Measurements from ENCODE around the gene PTTG1IP. TPM values are rescaled to one million over a fixed set of nuclear protein-coding genes. Genes with fewer than 3 reads are reported as not detected.

PTTG1IP gene
- total RNA-seq, 2 experiments from 2014 or later, result 34.8 to 44.3 TPM

DNA sequence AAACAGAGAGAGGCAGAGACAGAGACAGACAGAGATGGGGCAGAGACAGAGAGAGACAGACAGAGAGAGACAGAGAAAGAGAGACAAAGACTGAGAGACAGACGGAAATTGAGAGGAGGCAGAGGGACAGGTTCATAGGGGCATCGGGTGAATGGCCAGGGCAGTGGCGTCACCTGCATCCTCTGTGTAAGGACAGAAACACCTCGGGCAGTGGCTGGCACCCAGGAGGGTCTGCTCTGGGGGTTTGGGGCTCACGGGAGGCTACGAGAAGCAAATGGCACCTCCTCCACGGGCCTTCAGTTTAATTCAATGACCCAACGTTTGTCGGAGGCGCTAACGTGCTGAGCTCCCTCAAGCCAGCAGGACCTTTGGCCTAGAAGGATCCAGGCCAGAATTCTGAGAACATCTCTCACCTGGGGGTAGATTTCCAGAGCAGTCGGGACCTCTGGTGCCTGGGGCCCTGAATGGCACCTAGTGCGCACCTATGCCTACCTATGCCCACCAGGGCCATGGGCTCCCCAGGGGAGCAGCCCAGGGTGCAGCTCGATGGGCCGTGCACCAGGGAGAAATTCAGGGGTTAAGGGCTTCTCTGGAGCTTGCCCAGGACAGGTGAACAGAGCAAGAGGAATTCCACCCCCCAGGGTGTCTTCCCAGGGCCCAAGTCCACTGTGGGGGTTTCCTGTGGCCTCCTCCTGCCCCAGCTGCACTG, 20.6 kb upstream of the PTTG1IP start:
- ATAC-seq, result no peak
- H3K9me3 Mint-ChIP-seq (ENCODE audit: low read depth), result no peaks in the 10 kb centered on the region
- peak overlapping the region; percentile 17 for H3K27ac Mint-ChIP-seq
- no peaks in the 10 kb centered on the region for H3K27me3 Mint-ChIP-seq
- no peak overlapping the region for H3K4me3 Mint-ChIP-seq
- ChIA-PET POLR2A (interaction anchor here (1.0 kb wide), 1 partner anchor 25 kb away, joined by 3 read pairs; no protein-coding TSS in a partner anchor), CTCF (interaction anchor here (0.8 to 2.8 kb wide), 12 partner anchors 10 to 236 kb away, joined by 3 to 16 read pairs (median 4); no protein-coding TSS in a partner anchor)
- peaks cover 5% of the 10 kb centered on the region for H3K4me1 Mint-ChIP-seq
- DNase-seq, result no peak
- peaks cover 29% of the 10 kb centered on the region for H3K36me3 Mint-ChIP-seq (ENCODE audit: low read depth)
- intact Hi-C loops (cut with DNase I, micrococcal nuclease), result loop anchor here (2.0 to 5.0 kb wide), 3 partner anchors 17 to 382 kb away; no protein-coding TSS in a partner anchor

GRCh38 chr21:44893278-44893556, 19.7 kb upstream of the PTTG1IP start:
- ATAC-seq (peak; percentile 9), DNase-seq (no peak)
- peaks cover 5% of the 10 kb centered on the region for H3K4me1 Mint-ChIP-seq
- CTCF ChIA-PET, result interaction anchor here (0.7 to 2.8 kb wide), 13 partner anchors 10 to 237 kb away, joined by 3 to 16 read pairs (median 5); partner anchors contain the start of gene UBE2G2
- no peaks in the 10 kb centered on the region for H3K9me3 Mint-ChIP-seq (ENCODE audit: low read depth)
- H3K27ac Mint-ChIP-seq, result no peak overlapping the region
- no peak overlapping the region for H3K4me3 Mint-ChIP-seq
- POLR2A ChIA-PET, result no interaction called here
- intact Hi-C loops (cut with DNase I, micrococcal nuclease), result loop anchor here (2.0 to 5.0 kb wide), 3 partner anchors 18 to 381 kb away; no protein-coding TSS in a partner anchor
- H3K27me3 Mint-ChIP-seq, result no peaks in the 10 kb centered on the region
- peaks cover 25% of the 10 kb centered on the region for H3K36me3 Mint-ChIP-seq (ENCODE audit: low read depth)

DNA sequence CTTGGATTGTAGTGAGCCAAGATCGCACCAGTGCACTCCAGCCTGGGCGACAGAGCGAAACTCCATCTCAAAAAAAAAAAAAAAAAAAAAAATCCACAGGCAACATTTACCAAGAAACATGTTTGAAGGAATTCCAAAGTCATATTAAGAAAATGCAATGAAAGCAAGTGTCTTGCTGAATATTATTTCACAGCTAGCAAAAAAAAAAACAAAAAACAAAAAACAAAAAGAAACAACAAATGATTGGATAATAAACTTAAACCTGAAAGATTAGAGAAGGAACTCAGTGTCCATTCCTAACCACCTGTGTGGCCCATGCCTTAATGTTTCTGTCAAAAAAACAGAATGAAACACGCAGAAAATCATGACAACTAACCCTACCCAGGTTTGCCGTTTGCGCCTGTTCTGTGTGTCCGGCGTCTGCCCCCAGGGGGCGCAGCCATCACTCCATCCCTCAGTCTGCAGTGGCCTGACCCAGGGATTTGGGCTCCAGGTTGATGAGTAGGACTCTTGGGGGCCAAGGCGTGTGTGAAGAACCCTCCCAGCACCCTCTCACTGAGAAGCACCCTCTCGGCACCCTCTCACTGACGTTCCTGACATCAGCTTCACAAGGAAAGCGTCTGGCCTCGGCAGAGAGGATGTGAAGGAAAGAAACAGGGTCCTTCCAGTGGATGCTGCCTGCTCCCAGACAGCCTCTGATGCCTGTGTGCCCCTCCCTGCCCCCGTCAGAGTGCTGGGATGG, 19.2 kb upstream of the PTTG1IP start:
- Mint-ChIP-seq H3K36me3 (ENCODE audit: low read depth) (peaks cover 24% of the 10 kb centered on the region), H3K27me3 (no peaks in the 10 kb centered on the region), H3K4me1 (peaks cover 5% of the 10 kb centered on the region), H3K9me3 (ENCODE audit: low read depth) (no peaks in the 10 kb centered on the region), H3K27ac (no peak overlapping the region), H3K4me3 (no peak overlapping the region)
- ChIA-PET POLR2A (no interaction called here), CTCF (interaction anchor here (0.6 to 2.8 kb wide), 16 partner anchors 9 to 372 kb away, joined by 3 to 16 read pairs (median 4); partner anchors contain the start of gene UBE2G2)
- peak; percentile 87 for DNase-seq
- peak; percentile 85 for ATAC-seq
- intact Hi-C loops (cut with DNase I, micrococcal nuclease), result loop anchor here (1.0 to 5.0 kb wide), 5 partner anchors 18 to 380 kb away; no protein-coding TSS in a partner anchor

DNA sequence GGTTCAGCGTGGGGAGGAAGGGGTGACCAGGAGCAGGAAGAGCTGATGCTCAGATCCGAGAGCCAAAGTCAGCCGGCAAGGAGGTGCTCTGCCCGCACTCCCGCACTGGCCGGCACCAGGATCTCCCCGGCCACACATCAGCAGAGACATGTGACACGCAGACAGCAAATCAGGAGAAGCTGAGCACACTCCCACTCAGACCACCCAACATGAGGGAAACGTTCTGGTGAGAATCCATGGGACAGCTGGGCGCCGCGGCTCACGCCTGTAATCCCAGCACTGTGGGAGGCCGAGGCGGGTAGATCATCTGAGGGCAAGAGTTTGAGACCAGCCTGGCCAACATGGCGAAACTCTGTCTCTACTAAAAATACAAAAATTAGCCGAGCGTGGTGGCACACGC, 18.6 kb upstream of the PTTG1IP start:
- Mint-ChIP-seq H3K36me3 (ENCODE audit: low read depth) (peaks cover 29% of the 10 kb centered on the region), H3K9me3 (ENCODE audit: low read depth) (no peaks in the 10 kb centered on the region), H3K4me3 (no peak overlapping the region), H3K4me1 (peaks cover 5% of the 10 kb centered on the region), H3K27me3 (no peaks in the 10 kb centered on the region), H3K27ac (no peak overlapping the region)
- ChIA-PET CTCF (interaction anchor here (0.6 to 2.8 kb wide), 8 partner anchors 11 to 371 kb away, joined by 3 to 16 read pairs (median 4); no protein-coding TSS in a partner anchor), POLR2A (no interaction called here)
- no peak for DNase-seq
- no peak for ATAC-seq
- intact Hi-C loops (cut with DNase I, micrococcal nuclease), result loop anchor here (1.0 to 5.0 kb wide), 5 partner anchors 19 to 380 kb away; no protein-coding TSS in a partner anchor

GRCh38 chr21:44891631-44892031, 18.1 kb upstream of the PTTG1IP start:
- no peak overlapping the region for H3K4me3 Mint-ChIP-seq
- ChIA-PET POLR2A (no interaction called here), CTCF (interaction anchor here (0.6 to 2.8 kb wide), 5 partner anchors 10 to 371 kb away, joined by 3 to 16 read pairs (median 9); no protein-coding TSS in a partner anchor)
- DNase-seq (no peak), ATAC-seq (no peak)
- H3K36me3 Mint-ChIP-seq (ENCODE audit: low read depth), result peaks cover 34% of the 10 kb centered on the region
- H3K27me3 Mint-ChIP-seq, result no peaks in the 10 kb centered on the region
- intact Hi-C loops (cut with DNase I, micrococcal nuclease), result loop anchor here (1.0 to 5.0 kb wide), 5 partner anchors 19 to 379 kb away; no protein-coding TSS in a partner anchor
- H3K27ac Mint-ChIP-seq, result no peak overlapping the region
- H3K4me1 Mint-ChIP-seq, result peaks cover 5% of the 10 kb centered on the region
- no peaks in the 10 kb centered on the region for H3K9me3 Mint-ChIP-seq (ENCODE audit: low read depth)

DNA sequence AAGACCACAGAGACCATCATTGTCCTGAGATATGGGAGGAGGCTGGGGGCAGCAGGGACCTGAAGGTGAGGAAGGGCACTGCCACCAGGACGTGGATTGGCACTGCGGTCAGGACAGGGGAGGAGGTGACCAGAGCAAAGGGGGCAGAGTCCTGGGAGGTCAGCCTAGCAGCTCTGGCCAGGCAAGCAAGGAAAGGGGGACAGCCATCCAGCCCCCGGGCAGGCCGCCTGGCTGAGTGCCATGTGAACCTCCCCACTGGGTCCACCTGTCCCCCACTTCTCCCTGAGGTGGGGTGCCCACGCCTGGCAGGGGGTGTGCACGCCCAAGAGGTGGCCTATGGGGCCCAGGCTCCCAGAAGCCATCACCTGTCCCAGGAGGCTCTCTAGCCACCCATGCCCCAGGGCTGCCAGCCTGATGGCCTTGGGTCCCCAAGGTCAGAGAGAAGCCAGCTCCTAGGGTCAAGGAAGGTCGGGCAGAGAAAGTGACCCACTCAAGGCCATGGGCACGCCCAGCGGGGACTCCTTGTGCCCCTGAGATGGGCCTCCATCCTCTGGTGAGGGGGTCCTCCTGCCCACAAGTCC, 17.6 kb upstream of the PTTG1IP start:
- CTCF ChIA-PET, result interaction anchor here (0.6 kb wide), 1 partner anchor 79 kb away, joined by 4 read pairs; no protein-coding TSS in a partner anchor
- no peak overlapping the region for H3K27ac Mint-ChIP-seq

DNA sequence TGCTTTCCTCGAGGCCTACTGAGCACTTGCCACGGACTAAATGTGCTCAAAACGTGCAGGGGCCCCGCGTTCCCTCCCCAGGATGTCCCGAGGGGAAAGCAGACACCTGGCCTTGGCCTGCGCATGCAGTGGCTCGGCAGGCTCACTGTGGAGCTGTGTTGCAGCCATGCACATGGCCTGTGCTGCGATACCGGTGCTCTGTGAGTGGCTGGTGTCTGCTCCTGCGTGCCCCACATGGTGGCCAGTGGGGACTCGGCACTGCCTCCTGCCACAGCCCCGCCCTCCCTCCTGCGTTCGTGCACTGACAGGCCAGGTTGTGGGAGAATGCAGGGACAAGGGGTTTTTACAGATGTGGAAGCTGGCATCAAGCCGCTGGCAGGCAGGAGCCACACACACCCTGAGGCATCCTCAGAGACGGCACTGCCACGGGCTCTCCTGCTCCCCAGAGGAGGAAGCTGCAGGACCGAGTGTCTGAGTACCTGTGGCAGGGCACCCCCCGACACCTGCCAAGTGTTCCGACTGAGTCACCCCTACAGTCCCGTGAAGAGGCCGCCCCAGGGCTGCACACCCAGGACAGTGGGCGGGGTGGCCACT, 16.9 kb upstream of the PTTG1IP start:
- Mint-ChIP-seq H3K27ac (no peak overlapping the region), H3K27me3 (no peaks in the 10 kb centered on the region), H3K4me1 (peaks cover 5% of the 10 kb centered on the region), H3K4me3 (no peak overlapping the region), H3K9me3 (ENCODE audit: low read depth) (no peaks in the 10 kb centered on the region), H3K36me3 (ENCODE audit: low read depth) (peaks cover 44% of the 10 kb centered on the region)
- POLR2A ChIA-PET, result no interaction called here
- DNase-seq, result no peak
- CTCF ChIA-PET, result interaction anchor here (0.6 kb wide), 2 partner anchors 9 to 78 kb away, joined by 3 to 4 read pairs; no protein-coding TSS in a partner anchor
- intact Hi-C loops (cut with DNase I, micrococcal nuclease), result loop anchor here in 1 of 2 experiments (5.0 kb wide), 1 partner anchor 378 kb away; no protein-coding TSS in a partner anchor
- no peak for ATAC-seq

More for the DNA sequence above, 17.6 kb upstream of the PTTG1IP start:
- intact Hi-C loops (cut with DNase I, micrococcal nuclease), result loop anchor here in 1 of 2 experiments (5.0 kb wide), 1 partner anchor 379 kb away; no protein-coding TSS in a partner anchor
- no peak for DNase-seq
- Mint-ChIP-seq H3K4me1 (peaks cover 5% of the 10 kb centered on the region), H3K27me3 (no peaks in the 10 kb centered on the region), H3K36me3 (ENCODE audit: low read depth) (peaks cover 40% of the 10 kb centered on the region), H3K4me3 (no peak overlapping the region), H3K9me3 (ENCODE audit: low read depth) (no peaks in the 10 kb centered on the region)
- ATAC-seq, result no peak
- POLR2A ChIA-PET, result no interaction called here

DNA sequence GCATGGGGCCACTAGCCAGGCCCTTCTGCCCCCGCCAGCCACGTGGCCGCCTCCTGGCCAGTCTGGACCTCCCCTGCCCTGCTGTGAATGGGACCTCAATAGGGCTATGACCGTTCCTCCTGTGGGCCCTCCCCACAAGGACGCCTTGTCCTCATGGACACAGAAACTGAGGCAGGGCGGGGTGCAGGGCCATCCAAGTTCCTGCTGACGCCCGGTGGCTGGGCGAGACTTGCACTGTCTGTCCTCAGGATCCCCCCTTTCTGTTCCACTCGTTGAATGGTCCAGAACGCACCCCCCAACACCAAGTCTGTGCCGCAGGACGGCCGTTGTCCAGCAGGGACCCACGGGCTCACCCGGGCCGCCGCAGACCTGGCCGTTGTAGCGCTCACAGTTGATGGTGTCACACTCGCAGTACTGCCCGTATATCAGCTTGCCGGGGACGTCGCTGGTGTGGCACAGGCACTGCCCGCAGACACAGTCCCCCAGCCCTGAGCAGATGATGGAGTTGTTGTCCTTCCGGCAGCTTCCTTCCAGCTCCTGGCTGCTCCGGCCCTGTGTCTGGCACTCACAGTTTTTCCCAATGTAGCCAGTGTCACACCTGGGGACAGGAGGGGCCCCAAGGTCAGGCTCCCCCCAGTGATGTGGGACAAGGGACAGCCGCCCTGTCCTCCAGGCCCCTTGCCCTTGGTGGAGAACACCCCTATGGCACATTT, 16.3 kb upstream of the PTTG1IP start:
- Mint-ChIP-seq H3K4me3 (no peak overlapping the region), H3K27me3 (no peaks in the 10 kb centered on the region), H3K36me3 (ENCODE audit: low read depth) (peaks cover 44% of the 10 kb centered on the region), H3K9me3 (ENCODE audit: low read depth) (no peaks in the 10 kb centered on the region), H3K4me1 (peaks cover 5% of the 10 kb centered on the region), H3K27ac (no peak overlapping the region)
- ATAC-seq (no peak), DNase-seq (no peak)
- ChIA-PET CTCF (interaction anchor here (0.6 kb wide), 2 partner anchors 8 to 137 kb away, joined by 3 read pairs; no protein-coding TSS in a partner anchor), POLR2A (no interaction called here)
- intact Hi-C loops (cut with DNase I, micrococcal nuclease), result loop anchor here in 1 of 2 experiments (5.0 kb wide), 1 partner anchor 377 kb away; no protein-coding TSS in a partner anchor

DNA sequence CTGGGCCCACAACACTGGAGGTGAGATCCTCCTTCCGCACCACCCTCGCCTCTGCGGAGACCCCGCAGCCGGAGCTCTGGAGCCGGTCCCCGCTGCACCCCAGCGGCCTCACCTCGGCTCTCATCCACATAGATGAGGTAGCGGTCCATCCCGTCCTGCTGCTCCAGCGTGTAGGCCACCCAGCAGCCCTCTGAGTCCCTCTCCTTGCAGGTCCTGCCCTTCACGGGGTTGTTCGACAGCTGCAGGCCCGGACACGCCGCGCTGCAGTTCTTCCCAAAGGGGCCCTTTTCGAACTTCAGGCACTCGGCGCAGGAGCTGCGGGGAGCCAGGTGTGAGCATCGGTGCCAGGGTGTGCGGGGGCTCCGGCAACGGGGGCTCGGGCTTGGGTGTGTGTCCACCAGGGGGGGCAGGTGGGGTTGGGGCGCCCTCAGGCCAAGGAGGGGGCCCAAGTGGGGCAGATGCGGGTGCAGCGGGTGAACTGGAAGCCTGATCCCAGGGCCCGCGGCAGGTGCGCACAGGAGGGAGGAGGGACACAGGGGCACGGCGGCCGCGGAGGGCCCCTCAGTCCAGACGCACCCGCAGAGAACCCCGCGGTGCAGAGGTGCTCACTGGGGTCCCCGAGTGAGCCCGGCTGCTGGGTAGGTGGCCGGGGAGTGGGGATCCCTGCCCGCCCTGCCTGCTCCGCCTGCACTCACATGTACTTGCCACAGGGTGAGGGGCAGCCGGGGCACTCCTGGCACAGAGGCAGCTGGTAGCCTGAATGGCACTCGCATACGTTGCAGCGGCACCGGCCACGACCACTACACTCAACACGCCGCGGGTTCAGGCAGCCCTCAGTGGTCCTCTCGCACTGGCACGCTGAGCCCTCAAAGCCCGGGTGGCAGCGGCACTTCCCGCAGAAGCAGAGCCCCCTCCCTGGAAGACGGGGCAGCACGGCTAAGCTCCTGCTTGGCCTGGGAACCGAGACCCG, 15.4 kb upstream of the PTTG1IP start:
- no peak for DNase-seq

More for the DNA sequence above, 15.4 kb upstream of the PTTG1IP start:
- intact Hi-C loops (cut with DNase I, micrococcal nuclease), result no loop called here
- ChIA-PET CTCF (interaction anchor here (0.6 to 1.4 kb wide), 2 partner anchors 11 to 137 kb away, joined by 3 to 5 read pairs; no protein-coding TSS in a partner anchor), POLR2A (no interaction called here)
- H3K4me1 Mint-ChIP-seq, result peaks cover 5% of the 10 kb centered on the region
- ATAC-seq, result no peak
- no peak overlapping the region for H3K4me3 Mint-ChIP-seq
- H3K27me3 Mint-ChIP-seq, result no peaks in the 10 kb centered on the region
- peaks cover 44% of the 10 kb centered on the region for H3K36me3 Mint-ChIP-seq (ENCODE audit: low read depth)
- H3K9me3 Mint-ChIP-seq (ENCODE audit: low read depth), result no peaks in the 10 kb centered on the region
- no peak overlapping the region for H3K27ac Mint-ChIP-seq

Measured in activated CD4-positive, alpha-beta T cell treated with anti-CD3 and anti-CD28 coated beads for 36 hours (primary cell).